ENCODE data around the gene TRIM10.

- TF ChIP-seq CTCF (IDR thresholded peaks at IDR 0.05) (no peak), EZH2 (IDR thresholded peaks at IDR 0.05; ENCODE audit: borderline replicate concordance, insufficient read depth, low read depth, low read length, poor library complexity, severe bottlenecking) (no peak)
Observed at GRCh38 chr6:30195951-30196350, 34.9 kb upstream of the TRIM10 start.

Measured in B cell (primary cell).